LNCaP clone FGC (cell line): ENCODE results near the gene MPZL1.
"Not testable (repeated sequence)": the region's sequence is repeated elsewhere in the genome, so short reads cannot be mapped to it uniquely, and the experiment has no call there.

ENCODE experiments used
- DNase-seq: peaks from one replicate; pipeline ENCODE4 v3.0.0-alpha.2; 2011; ENCODE audit warnings: low read depth
- H3K4me3 ChIP-seq: 2 replicates; pipeline ENCODE4 v1.5.1; 2011; ENCODE audit warnings: mild to moderate bottlenecking, low read depth, low read length, control low read depth
- CTCF ChIP-seq: IDR thresholded peaks from 2 replicates; pipeline ENCODE4 v1.5.1; 2012; ENCODE audit warnings: mild to moderate bottlenecking; ENCODE audit not compliant: control insufficient read depth, insufficient read depth; ENCODE audit errors: extremely low read depth

MPZL1 gene

GRCh38 chr1:167734841-167735240, 13.1 kb downstream of the MPZL1 start:
- TF ChIP-seq CTCF = no peak
- no peak overlapping the region for H3K4me3 ChIP-seq
- DNase-seq = no peak

- TF ChIP-seq CTCF = no peak
- no peak for DNase-seq
- H3K4me3 ChIP-seq = no peak overlapping the region
Measured at GRCh38 chr1:167737169-167737568, 15.4 kb downstream of the MPZL1 start.

GRCh38 chr1:167738158-167738557, 16.4 kb downstream of the MPZL1 start:
- H3K4me3 ChIP-seq = no peak overlapping the region
- DNase-seq = no peak
- no peak for TF ChIP-seq CTCF

GRCh38 chr1:167739752-167740151, 18.0 kb downstream of the MPZL1 start:
- no peak for TF ChIP-seq CTCF
- H3K4me3 ChIP-seq = no peak overlapping the region
- DNase-seq = no peak

- not testable (repeated sequence) for H3K4me3 ChIP-seq, DNase-seq
Measured at GRCh38 chr1:167741103-167741502, 19.3 kb downstream of the MPZL1 start.

GRCh38 chr1:167742392-167743057, 20.7 kb downstream of the MPZL1 start:
- H3K4me3 ChIP-seq, DNase-seq: not testable (repeated sequence)

GRCh38 chr1:167744901-167745300, 23.1 kb downstream of the MPZL1 start:
- no peak for DNase-seq
- H3K4me3 ChIP-seq = no peak overlapping the region
- TF ChIP-seq CTCF = no peak

- DNase-seq = no peak
- no peak for TF ChIP-seq CTCF
- no peak overlapping the region for H3K4me3 ChIP-seq
Measured at GRCh38 chr1:167746013-167746672, 24.4 kb downstream of the MPZL1 start.
